SK-N-SH treated with all-trans-retinoic acid at 6 μM for 48 hours (cell line): Measurements from ENCODE around the gene RAB21.

Experiments used
- BACH2 ChIP-seq: fragments of 250-450 bp; sonication (Bioruptor Pico); IDR thresholded peaks from 2 replicates; pipeline ENCODE4 v1.9.0; 2021; ENCODE audit warnings: mild to moderate bottlenecking, borderline replicate concordance
- CSRNP3 ChIP-seq: fragments of 250-450 bp; sonication (Bioruptor Pico); IDR thresholded peaks from 2 replicates; pipeline ENCODE4 v1.5.1; 2021; ENCODE audit warnings: mild to moderate bottlenecking, moderate library complexity
- SNAI2 ChIP-seq: fragments of 250-450 bp; sonication (Bioruptor Pico); IDR thresholded peaks from 2 replicates; pipeline ENCODE4 v1.5.0; 2020; ENCODE audit warnings: mild to moderate bottlenecking, moderate library complexity
- ZFP30 ChIP-seq: fragments of 450-650 bp; formaldehyde crosslinking; IDR thresholded peaks from 2 replicates; pipeline ENCODE4 v1.5.0; 2022; ENCODE audit warnings: mild to moderate bottlenecking, moderate library complexity

GRCh38 chr12:71840231-71840847 is 85.7 kb downstream of the RAB21 start:
- no peak for TF ChIP-seq CSRNP3 (CRISPR knock-in tag)
- TF ChIP-seq SNAI2 (CRISPR knock-in tag), result no peak
- no peak for TF ChIP-seq BACH2 (CRISPR knock-in tag)
- no peak for TF ChIP-seq ZFP30 (CRISPR knock-in tag)
